ENCODE measurements around the gene FSD1. TPM values are rescaled to one million over a fixed set of nuclear protein-coding genes. Genes with fewer than 3 reads are reported as not detected.
"Not testable (repeated sequence)": the region's sequence is repeated elsewhere in the genome, so short reads cannot be mapped to it uniquely, and the experiment has no call there.

FSD1 gene
- total RNA-seq, 4 donors from 2014 or later = 0.18 to 0.61 TPM; not detected in 2

DNA sequence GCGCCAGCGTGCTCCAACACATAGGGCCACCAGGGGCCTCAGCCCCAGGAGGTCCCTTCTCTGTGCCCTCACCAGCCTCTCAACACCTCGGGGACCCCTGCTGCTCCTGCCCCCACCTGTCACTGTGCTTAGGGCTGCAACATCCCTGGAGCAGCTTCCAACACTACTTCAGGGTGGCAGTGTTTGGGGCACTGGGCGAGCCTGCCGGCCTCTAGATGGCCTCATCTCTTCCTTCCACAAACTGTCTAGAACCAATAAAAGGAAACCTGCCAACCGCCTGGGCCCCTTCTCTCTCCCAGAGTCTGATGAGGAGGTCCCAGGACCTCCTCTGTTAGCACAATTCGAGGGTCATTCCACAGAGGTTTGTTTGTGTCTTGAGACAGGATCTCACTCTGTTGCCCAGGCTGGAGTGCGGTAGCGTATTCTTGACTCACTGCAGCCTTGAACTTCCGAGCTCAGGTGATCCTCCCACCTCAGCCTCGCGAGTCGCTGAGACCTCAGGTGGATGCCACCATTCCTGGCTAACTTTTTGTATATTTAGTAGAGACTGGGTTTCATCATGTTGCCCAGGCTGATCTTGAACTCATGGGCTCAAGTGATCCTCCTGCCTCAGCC lies 35.5 kb upstream of the FSD1 start:
- 84 to 94% methylated on average over 6 to 7 of the region's 13 CpGs for WGBS, 2 donors
- Histone ChIP-seq H3K4me3 (no peak overlapping the region), H3K9me3 (no peaks in the 10 kb centered on the region), H3K36me3 (peaks cover 13 to 86% (median 32%) of the 10 kb centered on the region in 3 donors), H3K27ac (no peak overlapping the region), H3K4me1 (no peaks in the 10 kb centered on the region), H3K27me3 (no peaks in the 10 kb centered on the region)
- intact Hi-C loops (cut with DNase I) = loop anchor here (5.0 kb wide), 1 partner anchor 83 kb away; no protein-coding TSS in a partner anchor
- TF ChIP-seq CTCF (IDR thresholded peaks at IDR 0.05) (no peak), POLR2A (IDR thresholded peaks at IDR 0.05) (no peak)
- DNase-seq = no peak

GRCh38 chr19:4272894-4273293 lies 31.5 kb upstream of the FSD1 start:
- no peak for DNase-seq
- H3K27ac ChIP-seq = no peak overlapping the region
- no peaks in the 10 kb centered on the region for H3K4me1 ChIP-seq
- no peak for TF ChIP-seq POLR2A (IDR thresholded peaks at IDR 0.05)
- TF ChIP-seq CTCF (IDR thresholded peaks at IDR 0.05) = no peak
- no peak overlapping the region for H3K4me3 ChIP-seq
- H3K9me3 ChIP-seq = no peaks in the 10 kb centered on the region
- H3K36me3 ChIP-seq = peaks cover 4 to 48% (median 12%) of the 10 kb centered on the region in 3 donors
- intact Hi-C loops (cut with DNase I) = no loop called here
- WGBS, 2 donors = 77 to 86% methylated on average over 3 to 6 of the region's 10 CpGs
- peaks cover 0 to 10% (median 0%) of the 10 kb centered on the region in 4 donors for H3K27me3 ChIP-seq

DNA sequence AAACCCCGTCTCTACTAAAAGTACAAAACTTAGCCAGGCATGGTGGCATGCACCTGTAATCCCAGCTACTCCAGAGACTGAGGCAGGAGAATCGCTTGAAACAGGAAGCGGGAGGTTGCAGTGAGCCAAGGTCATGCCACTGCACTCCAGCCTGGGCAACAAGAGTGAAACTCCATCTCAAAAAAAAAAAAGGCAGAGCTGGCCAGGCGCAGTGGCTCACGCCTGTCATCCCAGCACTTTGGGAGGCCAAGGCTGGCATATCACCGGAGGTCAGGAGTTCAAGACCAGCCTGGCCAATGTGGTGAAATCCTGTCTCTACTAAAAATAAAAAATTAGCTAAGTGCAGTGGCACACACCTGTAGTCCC lies 30.1 kb upstream of the FSD1 start:
- H3K4me3 ChIP-seq; intact Hi-C loops (cut with DNase I); H3K27ac ChIP-seq; DNase-seq; H3K9me3 ChIP-seq: not testable (repeated sequence)
- Histone ChIP-seq H3K27me3 (peaks cover 6 to 24% (median 7%) of the 10 kb centered on the region in 4 donors), H3K36me3 (peaks cover 0 to 34% (median 0%) of the 10 kb centered on the region in 3 donors), H3K4me1 (peaks cover 5 to 11% (median 7%) of the 10 kb centered on the region in 3 donors)
- 71 to 85% methylated on average over 4 to 5 of the region's 6 CpGs for WGBS, 2 donors

DNA sequence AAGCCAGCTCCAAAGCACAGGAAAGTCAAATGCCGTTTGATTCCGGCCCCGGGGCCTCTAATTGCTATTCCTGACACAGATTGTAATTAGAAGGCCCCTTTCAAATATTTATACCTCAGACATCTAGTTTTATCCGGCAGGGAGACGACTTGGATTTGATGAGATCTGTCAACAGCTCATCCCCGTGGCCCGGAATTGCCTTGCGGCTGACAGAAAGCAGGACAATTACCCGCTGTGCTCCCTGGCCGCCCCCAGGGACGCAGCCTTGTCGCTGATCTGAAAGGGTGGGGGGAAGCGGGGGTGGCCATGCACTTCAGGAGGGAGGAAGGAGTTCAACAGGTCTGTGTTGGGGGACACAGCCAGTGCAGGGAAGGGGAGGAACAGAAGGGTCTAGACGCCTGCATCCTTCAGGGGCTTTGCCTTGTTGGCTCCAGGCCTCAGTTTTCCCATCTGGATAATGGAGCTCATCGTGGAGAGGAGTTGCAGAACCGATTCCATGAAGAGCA lies 27.2 kb upstream of the FSD1 start:
- H3K36me3 ChIP-seq = peaks cover 0 to 4% (median 0%) of the 10 kb centered on the region in 3 donors
- TF ChIP-seq CTCF (IDR thresholded peaks at IDR 0.05) (no peak), POLR2A (IDR thresholded peaks at IDR 0.05) (no peak)
- peaks cover 11 to 20% (median 12%) of the 10 kb centered on the region in 3 donors for H3K4me1 ChIP-seq
- H3K27ac ChIP-seq = no peak overlapping the region
- DNase-seq = no peak
- no peak overlapping the region for H3K4me3 ChIP-seq
- WGBS, 2 donors = 19 to 49% methylated on average over 4 to 8 of the region's 16 CpGs
- H3K9me3 ChIP-seq = no peaks in the 10 kb centered on the region
- intact Hi-C loops (cut with DNase I) = no loop called here
- H3K27me3 ChIP-seq = peaks cover 10 to 54% (median 23%) of the 10 kb centered on the region in 4 donors

- WGBS, 2 donors = 24 to 39% methylated on average over 4 of the region's 4 CpGs
- H3K4me1 ChIP-seq = peaks cover 11 to 20% (median 12%) of the 10 kb centered on the region in 3 donors
These were observed 26.4 kb upstream of the FSD1 start for GRCh38 chr19:4278010-4278409.

More at GRCh38 chr19:4278010-4278409, 26.4 kb upstream of the FSD1 start:
- TF ChIP-seq POLR2A (IDR thresholded peaks at IDR 0.05) (no peak), CTCF (IDR thresholded peaks at IDR 0.05) (no peak)
- no peak for DNase-seq
- peaks cover 10 to 61% (median 23%) of the 10 kb centered on the region in 4 donors for H3K27me3 ChIP-seq
- H3K36me3 ChIP-seq = no peaks in the 10 kb centered on the region
- no peaks in the 10 kb centered on the region for H3K9me3 ChIP-seq
- H3K4me3 ChIP-seq = no peak overlapping the region
- intact Hi-C loops (cut with DNase I) = no loop called here
- no peak overlapping the region for H3K27ac ChIP-seq
